NOMO-1 treated with dmso at 0.1 percent for 144 hours (cell line): Measurements from ENCODE around the gene ZNF32.

Experiments used
- DNase-seq: peaks from one replicate; lab custom pipeline; 2025; ENCODE audit not compliant: unreplicated experiment; lab: John Stamatoyannopoulos, UW

Gene ZNF32

GRCh38 chr10:43648398-43649184 is at the start of gene ZNF32:
TSS of gene ZNF32 (minus strand) at chr10:43648881. CDS start at chr10:43646133, 2,748 bp downstream.
- peak; percentile 76 for DNase-seq

GRCh38 chr10:43698156-43698555 is 49.5 kb upstream of the ZNF32 start:
- no peak for DNase-seq

- no peak for DNase-seq
Observed at GRCh38 chr10:43696909-43697483, 48.3 kb upstream of the ZNF32 start.

- DNase-seq: no peak
Observed at GRCh38 chr10:43695730-43696129, 47.0 kb upstream of the ZNF32 start.

- DNase-seq: no peak
Observed at GRCh38 chr10:43695321-43695720, 46.6 kb upstream of the ZNF32 start.

GRCh38 chr10:43694526-43694925 is 45.8 kb upstream of the ZNF32 start:
- DNase-seq: no peak

- DNase-seq: no peak
Observed at GRCh38 chr10:43693602-43694001, 44.9 kb upstream of the ZNF32 start.

GRCh38 chr10:43692051-43692825 is 43.6 kb upstream of the ZNF32 start:
- DNase-seq: no peak

- DNase-seq: no peak
Observed at GRCh38 chr10:43691485-43691884, 42.8 kb upstream of the ZNF32 start.

GRCh38 chr10:43689955-43690771 is 41.5 kb upstream of the ZNF32 start:
- DNase-seq: peak; percentile 36

GRCh38 chr10:43689618-43689954 is 40.9 kb upstream of the ZNF32 start:
- peak; percentile 22 for DNase-seq

GRCh38 chr10:43689007-43689491 is 40.4 kb upstream of the ZNF32 start:
- no peak for DNase-seq

GRCh38 chr10:43688348-43688892 is 39.7 kb upstream of the ZNF32 start:
- no peak for DNase-seq

GRCh38 chr10:43687373-43687772 is 38.7 kb upstream of the ZNF32 start:
- no peak for DNase-seq

- no peak for DNase-seq
Observed at GRCh38 chr10:43686414-43686813, 37.7 kb upstream of the ZNF32 start.

- DNase-seq: no peak
Observed at GRCh38 chr10:43685744-43686143, 37.1 kb upstream of the ZNF32 start.

GRCh38 chr10:43684292-43684559 is 35.5 kb upstream of the ZNF32 start:
- no peak for DNase-seq

GRCh38 chr10:43683451-43684291 is 35.0 kb upstream of the ZNF32 start:
- peak; percentile 2 for DNase-seq

GRCh38 chr10:43682956-43683355 is 34.3 kb upstream of the ZNF32 start:
- DNase-seq: no peak

GRCh38 chr10:43681721-43682120 is 33.0 kb upstream of the ZNF32 start:
- DNase-seq: no peak
